Stimulated activated CD8-positive, alpha-beta memory T cell treated with anti-CD3 and anti-CD28 coated beads, Interleukin-4, amount 100 ng/mL, for 4 hours (primary cell): ENCODE data around the gene PPP1R1B.

Experiments used
- DNase-seq, 2 donors: peaks; one replicate each; pipeline ENCODE4 v3.0.0-alpha.2; 2020; ENCODE audit warnings: low read depth in 2 of 2, low spot score in 1 of 2

Gene PPP1R1B

GRCh38 chr17:39600288-39600996 is 26.3 kb upstream of the PPP1R1B start:
- DNase-seq: no peak

- no peak for DNase-seq
Observed at GRCh38 chr17:39600997-39601597, 25.7 kb upstream of the PPP1R1B start.

GRCh38 chr17:39601758-39602532 is 24.8 kb upstream of the PPP1R1B start:
- DNase-seq: no peak

- no peak for DNase-seq
Observed at GRCh38 chr17:39602533-39603303, 24.0 kb upstream of the PPP1R1B start.

GRCh38 chr17:39603304-39604016 is 23.3 kb upstream of the PPP1R1B start:
- no peak for DNase-seq

- DNase-seq: no peak
Observed at GRCh38 chr17:39604911-39605491, 21.8 kb upstream of the PPP1R1B start.

- DNase-seq: no peak
Observed at GRCh38 chr17:39605492-39606433, 21.0 kb upstream of the PPP1R1B start.

- DNase-seq: no peak
Observed at GRCh38 chr17:39606434-39607056, 20.2 kb upstream of the PPP1R1B start.

- DNase-seq: no peak
Observed at GRCh38 chr17:39607057-39607850, 19.5 kb upstream of the PPP1R1B start.

- no peak for DNase-seq
Observed at GRCh38 chr17:39607851-39608130, 19.0 kb upstream of the PPP1R1B start, which contains the start of gene NEUROD2. Gene NEUROD2, minus strand, starts transcription at chr17:39607920. Its CDS starts 1,321 bp downstream, at chr17:39606599.

- no peak for DNase-seq
Observed at GRCh38 chr17:39608142-39608981, 18.4 kb upstream of the PPP1R1B start.

- no peak for DNase-seq
Observed at GRCh38 chr17:39609416-39610025, 17.2 kb upstream of the PPP1R1B start.

GRCh38 chr17:39611401-39612112 is 15.2 kb upstream of the PPP1R1B start:
- DNase-seq: no peak

GRCh38 chr17:39612291-39612894 is 14.4 kb upstream of the PPP1R1B start:
- no peak for DNase-seq

- no peak for DNase-seq
Observed at GRCh38 chr17:39612935-39613464, 13.8 kb upstream of the PPP1R1B start.
